GM19193 (cell line): ENCODE data around the gene SH2D1B.

Experiments
- POLR2A ChIP-seq: IDR thresholded peaks from 4 replicates; pipeline ENCODE4 v1.6.1; 2011; ENCODE audit not compliant: insufficient read depth, insufficient read length; ENCODE audit errors: extremely low read depth

SH2D1B gene

GRCh38 chr1:162361349-162361748, 50.6 kb downstream of the SH2D1B start:
- no peak for TF ChIP-seq POLR2A

DNA sequence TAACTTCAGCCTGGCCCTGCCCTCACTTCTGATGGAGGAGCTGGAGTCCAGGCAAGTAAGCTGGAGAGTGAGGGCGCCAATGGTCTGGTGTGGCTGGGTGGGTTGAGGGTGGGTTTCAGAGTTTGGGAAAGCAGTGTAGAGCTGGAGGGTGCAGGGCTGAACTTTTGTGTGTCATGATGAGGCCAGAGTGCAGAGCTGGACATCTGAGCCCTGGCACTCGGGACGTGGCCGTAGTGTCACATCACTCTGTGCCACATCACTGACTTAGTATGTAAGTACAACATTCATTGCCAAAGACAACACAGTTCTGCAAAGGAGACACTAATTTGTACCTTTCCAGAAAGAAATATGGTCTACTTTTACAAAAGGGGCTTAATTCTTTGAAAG, 51.1 kb downstream of the SH2D1B start:
- no peak for TF ChIP-seq POLR2A

- no peak for TF ChIP-seq POLR2A
Measured at GRCh38 chr1:162360237-162360873, 51.6 kb downstream of the SH2D1B start.

GRCh38 chr1:162359523-162360236, 52.3 kb downstream of the SH2D1B start:
- no peak for TF ChIP-seq POLR2A

- no peak for TF ChIP-seq POLR2A
Measured at GRCh38 chr1:162358928-162359327, 53.0 kb downstream of the SH2D1B start.

DNA sequence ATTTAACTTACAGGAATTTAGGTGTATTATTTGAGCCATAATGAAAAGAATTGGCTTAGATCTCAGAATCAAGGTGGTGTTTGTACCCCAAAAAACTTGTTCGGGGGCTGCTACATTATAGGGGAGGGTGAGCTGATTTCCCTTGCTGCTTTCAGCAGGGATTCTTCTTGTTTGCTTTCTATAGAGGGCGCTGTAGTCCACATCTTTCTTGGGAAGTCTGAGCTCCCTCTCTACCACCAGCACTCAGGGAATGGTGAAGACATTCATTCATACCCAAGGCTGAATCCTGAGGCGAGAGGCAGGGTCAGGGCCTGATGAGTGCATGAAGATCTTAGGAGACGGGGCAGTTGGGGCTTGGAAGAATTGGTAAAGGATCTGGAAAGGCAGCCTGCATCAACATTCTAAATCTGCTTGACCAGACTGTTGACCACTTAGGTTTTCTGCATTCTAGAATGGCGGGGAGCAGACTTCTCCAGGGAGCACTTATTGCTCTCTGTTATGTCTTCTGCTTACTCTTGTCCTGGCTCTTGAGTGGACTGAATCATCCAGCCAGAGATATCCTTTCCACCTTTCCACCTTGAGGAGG, 54.2 kb downstream of the SH2D1B start:
- no peak for TF ChIP-seq POLR2A

DNA sequence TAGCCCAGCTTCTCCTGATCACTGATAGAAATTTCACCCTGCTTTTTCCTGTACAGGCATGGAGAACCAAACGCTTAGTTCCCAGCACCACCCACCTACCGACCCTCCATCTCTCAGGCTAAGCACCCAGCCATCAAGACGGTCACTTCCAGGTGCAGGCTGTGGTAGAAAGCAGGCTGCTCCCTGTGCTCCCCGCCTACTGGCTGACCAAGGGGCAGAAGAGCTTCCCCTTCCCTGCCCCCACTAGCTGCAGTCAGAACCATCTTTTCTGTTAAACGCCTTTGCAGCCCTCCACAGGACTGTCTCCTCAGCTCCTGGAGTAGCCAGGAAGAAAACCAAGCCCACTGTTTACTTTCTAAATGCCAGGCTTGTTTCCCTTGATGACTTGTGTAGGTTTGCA, 58.2 kb downstream of the SH2D1B start:
- TF ChIP-seq POLR2A, result no peak

DNA sequence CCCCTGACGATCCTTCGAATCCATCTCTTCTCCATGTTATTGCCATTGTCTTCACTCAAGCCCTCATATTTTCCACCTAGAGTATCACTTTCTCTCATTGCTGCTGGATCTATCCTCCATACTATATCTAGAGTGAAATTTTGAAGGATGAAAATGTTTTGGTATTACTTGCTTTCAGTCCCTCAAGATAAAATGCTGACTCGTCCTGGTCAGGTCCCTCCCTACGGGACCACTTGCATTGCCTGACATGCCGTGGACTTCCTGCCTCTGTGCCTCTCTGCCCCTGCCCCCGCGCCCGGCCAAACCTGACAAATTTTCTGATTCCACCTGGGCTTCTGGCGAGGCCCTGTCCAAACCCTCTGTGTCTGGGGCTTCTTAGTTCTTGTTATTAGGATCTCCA, 58.9 kb downstream of the SH2D1B start:
- TF ChIP-seq POLR2A, result no peak

- no peak for TF ChIP-seq POLR2A
Measured at GRCh38 chr1:162351246-162351842, 60.6 kb downstream of the SH2D1B start.

GRCh38 chr1:162349635-162350330, 62.2 kb downstream of the SH2D1B start:
- TF ChIP-seq POLR2A, result no peak

DNA sequence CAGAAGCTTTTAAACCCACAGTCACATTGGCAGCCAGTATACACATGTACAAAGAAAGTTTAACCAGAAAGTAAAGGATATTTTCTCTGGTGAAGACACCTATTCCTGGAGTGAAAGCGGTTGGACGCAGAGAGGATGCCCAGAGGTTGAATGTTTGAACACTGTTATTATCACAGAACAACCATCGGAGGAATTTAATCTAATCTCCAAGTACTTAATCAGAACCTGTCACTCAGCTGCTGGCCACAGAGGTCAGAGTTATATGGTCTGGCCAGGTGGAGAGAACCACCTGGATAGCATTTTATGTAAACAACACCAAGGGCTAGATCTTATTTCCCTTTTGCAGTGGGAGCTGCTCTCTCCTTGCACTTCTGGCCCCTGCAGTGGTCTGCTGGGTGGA, 64.7 kb downstream of the SH2D1B start:
- TF ChIP-seq POLR2A, result no peak
